ENCODE measurements around the gene DOCK2.

DNA sequence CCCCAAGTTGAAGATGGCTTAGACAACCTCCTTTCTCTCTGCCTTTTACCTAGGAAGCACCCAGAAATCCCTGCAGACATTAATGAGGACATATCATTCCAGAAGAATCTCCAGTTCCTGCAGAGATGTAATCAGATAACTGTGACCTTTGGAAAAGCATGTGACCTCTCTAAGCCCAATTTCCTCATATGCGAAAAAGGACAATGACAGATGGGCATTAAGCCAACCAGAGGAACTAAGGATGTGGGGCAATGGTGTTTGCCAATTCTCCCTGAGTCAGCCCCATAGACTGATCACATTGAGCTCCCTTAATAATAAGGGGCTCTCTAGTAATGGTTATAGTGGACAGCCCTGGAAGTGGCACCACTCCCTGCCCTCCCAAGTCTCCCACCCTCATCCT is 458.6 kb downstream of the DOCK2 start:
- no peak for TF ChIP-seq CTCF (IDR thresholded peaks at IDR 0.05; ENCODE audit: borderline replicate concordance, extremely low read depth, low read length, poor library complexity, severe bottlenecking)
- no peak for TF ChIP-seq EZH2 (IDR thresholded peaks at IDR 0.05; ENCODE audit: borderline replicate concordance, low read depth, low read length, severe bottlenecking)
